RCC 7860 (cell line): ENCODE data around the gene FPR1.
A peak's percentile ranks its signal among the peaks of the same experiment; 100 is the strongest.
"Not testable (repeated sequence)": the region's sequence is repeated elsewhere in the genome, so short reads cannot be mapped to it uniquely, and the experiment has no call there.

Experiments used
- DNase-seq: peaks from one replicate; pipeline ENCODE4 v3.0.0-alpha.2; 2015; ENCODE audit warnings: low spot score
- FAIRE-seq: peaks from 2 replicates; lab custom pipeline; 2012; peaks lifted over from hg19 to GRCh38; lab: Jason Lieb, UNC

FPR1 gene

DNA sequence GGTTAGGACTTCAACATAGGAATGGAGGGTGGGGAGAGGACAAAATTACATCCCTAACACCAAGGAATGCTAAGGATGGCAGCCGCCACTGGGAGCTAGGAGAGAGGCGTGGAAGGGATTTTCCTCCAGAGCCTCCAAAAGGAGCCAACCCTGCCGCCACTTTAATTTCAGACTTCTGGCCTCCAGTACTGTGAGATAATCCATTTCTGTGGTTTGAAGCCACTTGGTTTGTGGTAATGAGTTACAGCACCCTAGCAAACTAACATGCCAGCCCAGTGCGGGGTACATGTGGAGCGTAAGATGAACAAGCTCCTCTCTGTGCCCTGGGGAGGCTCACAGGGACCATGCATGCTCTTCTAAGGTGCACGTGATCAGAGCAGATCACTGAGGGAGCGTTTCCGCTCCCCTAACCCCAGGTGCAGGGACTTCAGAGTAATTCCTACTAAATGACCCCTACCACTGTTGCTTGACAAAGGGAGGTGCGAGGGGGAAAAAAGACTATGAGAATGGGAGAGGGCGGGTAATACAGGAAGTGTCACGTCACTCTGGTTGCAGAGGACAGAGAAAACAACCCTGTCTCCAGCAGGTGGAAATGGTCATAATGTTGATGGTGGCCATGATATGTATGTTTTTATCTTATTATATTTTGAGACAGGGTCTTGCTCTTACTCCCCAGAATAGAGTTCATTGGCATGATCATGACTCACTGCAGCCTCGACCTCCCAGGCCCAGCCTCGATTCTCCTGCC lies 12.0 kb downstream of the FPR1 start:
- DNase-seq (peak; percentile 81), FAIRE-seq (peak; percentile 85)

DNA sequence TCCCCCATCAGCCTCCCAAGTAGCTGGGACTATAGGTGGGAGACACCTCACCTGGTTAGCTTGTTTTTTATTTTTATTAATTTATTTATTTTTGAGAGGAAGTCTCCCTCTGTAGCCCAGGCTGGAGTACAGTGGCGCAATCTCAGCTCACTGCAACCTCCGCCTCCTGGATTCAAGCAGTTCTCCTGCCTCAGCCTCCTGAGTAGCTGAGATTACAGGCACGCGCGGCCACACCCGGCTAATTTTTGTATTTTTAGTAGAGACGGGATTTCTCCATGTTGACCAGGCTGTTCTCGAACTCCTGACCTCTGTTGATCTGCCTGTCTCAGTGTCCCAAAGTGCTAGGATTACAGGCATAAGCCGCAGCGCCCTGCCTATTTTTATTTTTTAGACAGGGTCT lies 13.2 kb downstream of the FPR1 start:
- not testable (repeated sequence) for DNase-seq, FAIRE-seq

DNA sequence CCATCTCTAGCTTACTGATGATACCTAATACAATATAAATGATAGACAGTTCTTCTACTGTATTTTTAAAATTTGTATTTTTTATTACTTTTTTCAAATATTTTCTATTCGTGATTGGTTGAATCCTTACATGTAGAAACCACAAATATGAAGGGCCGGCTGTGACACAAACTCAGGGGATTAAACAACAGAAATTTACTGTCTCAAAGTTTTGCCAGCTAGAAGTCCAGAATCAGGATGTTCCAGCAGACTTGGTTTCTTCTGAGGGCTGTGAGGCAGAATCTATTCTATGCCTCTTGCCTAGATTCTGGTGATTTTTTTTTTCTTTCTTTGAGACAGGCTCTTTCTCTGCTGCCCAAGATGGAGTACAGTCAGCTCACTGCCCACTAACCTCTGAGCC lies 13.8 kb downstream of the FPR1 start:
- FAIRE-seq (no peak), DNase-seq (no peak)

DNA sequence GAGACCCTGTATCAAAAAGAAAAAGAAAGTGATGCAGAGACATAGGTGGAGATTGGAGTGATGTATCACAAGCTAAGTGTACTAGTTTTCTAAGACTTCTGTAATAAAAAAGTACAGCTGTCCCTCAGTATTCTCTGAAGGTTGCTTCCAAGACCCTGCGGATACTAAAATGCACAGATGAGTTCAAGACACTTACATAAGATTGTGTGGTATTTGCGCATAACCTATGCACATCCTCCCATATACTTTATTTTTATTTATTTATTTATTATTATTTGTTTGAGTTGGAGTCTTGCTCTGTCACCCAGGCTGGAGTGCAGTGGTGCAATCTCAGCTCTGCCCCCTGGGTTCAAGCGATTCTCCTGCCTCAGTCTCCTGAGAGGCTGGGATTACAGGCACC lies 14.3 kb downstream of the FPR1 start:
- FAIRE-seq: no peak

DNA sequence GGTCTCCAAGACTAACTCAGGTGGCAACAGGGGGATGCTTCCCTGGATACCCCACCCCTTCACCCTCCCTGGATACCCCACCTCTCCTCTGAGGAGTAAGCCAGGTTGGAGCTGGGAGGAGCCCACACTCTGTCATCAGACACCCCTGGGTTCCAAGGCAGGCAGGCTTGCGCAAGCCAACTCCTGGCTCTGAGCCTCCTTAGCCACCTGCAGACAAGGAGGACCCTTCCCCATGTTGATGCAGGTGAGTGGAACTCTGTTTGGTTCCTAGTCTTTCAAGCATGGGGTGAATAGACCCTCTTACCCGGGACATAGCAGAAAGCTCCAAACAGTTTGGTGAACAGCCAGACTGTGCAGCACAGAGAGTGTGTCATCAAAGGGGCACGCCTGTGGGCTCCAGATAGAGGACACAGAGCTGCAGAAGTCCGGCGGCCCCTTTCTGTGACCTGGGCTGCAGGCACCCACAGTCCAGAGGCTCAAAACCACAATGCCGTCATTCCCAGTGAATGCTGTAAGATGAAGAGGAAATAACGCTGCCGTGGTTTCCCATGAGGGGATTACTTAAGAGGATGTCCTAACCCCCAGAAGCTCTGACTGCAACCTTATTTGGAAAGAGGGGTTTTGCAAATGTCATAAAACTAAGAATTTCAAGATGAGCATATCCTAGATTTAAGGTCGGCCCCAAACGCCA lies 15.8 kb downstream of the FPR1 start:
- DNase-seq: peak; percentile 89
- FAIRE-seq: peak; percentile 87

More for the DNA sequence above, 14.3 kb downstream of the FPR1 start:
- no peak for DNase-seq

DNA sequence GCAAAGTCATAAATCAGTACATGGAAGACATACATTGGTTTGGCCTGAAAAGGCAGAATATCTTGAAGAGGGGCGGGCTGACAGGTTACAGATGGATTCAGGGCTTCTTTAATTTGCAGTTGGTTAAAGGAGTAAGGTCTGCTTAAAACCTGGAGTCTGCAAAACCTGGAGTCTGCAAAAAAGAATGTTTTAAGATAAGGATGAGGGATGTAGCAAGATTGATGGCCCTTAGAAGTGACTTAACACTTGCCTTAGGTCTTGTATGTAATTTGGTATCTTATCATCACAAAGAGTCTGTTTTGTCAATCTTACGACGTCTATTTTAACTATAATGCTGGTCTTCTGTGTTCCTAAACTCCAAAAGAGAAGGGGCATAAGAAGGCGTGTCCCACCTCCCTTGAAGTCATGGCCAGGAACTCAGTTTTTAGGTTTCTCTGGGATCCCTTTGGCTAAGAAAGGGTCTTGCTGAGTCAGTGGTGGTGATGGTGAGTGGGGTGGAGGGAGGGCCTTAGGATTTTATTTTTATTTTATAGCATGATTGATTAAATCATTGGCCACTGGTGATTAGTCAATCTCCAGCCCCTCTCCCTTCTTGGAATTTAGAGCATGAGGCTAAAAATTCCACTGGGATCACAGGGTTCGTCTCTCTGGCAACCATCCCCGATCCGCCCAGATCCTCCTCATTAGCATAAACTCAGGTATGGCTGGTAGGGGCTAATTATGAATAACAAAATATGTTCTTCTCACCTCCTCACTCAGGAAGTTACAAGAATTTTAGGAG lies 17.7 kb downstream of the FPR1 start:
- DNase-seq (no peak), FAIRE-seq (no peak)

DNA sequence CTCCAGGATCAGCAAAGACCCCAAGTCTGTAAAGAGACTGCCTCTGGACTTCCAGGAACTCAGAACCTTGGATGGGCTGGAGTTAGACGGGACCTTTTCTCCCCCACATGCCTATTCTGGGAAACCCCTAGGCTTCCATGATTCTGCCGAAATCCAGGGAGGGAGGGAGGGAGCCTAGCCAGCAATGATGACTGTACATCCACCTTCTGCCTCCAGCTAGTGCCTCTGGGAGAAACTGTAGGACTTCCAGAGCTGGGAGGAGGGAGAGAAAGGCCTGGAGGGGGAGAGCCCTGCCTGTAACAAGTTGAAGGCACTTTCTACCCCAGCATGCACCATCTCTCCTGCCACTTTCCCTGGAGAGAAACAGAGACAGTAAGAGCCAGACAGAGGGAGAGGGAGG lies 21.9 kb downstream of the FPR1 start:
- DNase-seq (no peak), FAIRE-seq (no peak)

DNA sequence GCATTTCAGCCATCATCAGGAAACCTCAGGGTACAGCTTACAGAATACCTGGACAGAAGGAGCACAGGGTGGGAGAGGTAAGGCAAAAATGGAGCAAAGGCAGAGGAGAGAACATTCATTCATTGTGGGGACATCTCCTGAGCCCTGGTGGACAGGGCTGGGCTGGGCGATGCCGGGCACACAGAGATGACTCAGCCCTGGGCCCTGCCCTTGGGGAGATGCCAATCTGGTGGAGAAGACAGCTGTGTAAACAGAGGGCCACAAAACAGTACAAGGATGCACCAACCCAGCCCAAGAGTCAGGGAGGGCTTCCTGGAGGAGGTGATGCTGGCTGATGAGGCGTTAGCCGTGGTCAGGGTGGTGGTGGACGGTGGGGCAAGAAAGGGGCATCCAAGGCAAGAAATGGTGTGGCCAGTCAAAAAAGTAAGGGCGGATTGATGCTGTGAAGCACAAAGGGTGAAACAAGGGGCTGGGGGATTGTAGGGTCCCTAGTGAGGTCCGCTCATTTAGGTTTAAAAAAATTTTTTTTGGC lies 24.3 kb downstream of the FPR1 start:
- no peak for FAIRE-seq
- DNase-seq: no peak

DNA sequence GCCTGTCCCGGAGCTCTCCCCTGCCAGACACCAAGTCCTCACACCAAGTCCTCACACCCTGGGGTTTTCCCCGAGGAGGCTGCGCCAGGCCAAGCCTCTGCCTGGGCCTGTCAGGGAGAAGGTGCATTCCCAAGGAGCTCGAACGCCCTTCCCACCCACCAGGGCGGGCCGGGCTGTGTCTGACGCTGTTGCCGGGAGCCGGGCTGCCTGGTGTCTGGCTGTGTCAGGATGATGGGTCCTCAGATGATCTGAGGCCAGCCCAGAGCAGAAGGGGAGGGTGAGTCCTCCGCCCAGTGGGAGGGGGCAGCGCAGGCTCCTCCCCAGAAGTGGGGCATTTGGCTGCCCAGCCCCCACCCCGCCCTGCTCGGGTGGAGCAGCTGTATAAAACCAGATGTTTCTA lies 25.6 kb downstream of the FPR1 start:
- FAIRE-seq (no peak), DNase-seq (peak; percentile 28)

DNA sequence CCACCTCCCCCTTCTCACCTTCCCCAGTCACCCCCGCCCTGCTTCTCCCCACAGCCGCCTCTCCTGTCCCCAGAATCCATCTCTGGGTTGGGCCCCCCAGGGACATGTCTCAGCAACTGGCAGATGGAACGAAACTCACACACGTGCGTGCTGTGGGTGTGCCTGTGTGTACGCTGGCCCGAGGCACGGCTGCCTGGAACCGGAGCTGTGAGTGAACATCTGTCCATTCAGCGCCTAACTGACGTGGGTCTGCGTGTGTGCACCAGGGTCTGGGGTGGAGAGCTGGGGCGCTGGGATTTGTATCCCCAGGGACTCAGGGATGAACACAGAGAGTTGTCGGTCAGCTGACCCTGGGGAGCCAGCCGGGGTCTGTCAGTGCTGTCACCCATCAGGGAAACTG lies 27.1 kb downstream of the FPR1 start:
- no peak for DNase-seq
- FAIRE-seq: no peak

DNA sequence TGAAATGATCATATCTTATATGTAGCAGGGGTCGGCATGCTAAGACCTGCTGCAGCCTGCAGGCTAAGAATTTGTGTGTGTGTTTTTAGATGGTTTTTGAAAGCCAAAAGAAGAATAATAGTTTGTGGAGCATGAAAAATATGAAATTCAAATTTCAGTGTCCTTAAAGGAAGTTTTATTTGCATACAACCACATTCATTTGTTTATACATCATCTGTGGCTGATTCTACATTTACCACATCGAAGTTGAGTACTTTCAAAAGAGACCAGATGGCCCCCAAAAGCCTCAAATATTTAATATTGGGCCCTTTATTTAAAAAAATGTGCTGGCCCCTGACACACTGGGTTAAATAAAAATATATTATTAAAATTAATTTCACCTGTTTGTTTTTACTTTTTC lies 29.2 kb downstream of the FPR1 start:
- DNase-seq (no peak), FAIRE-seq (no peak)

DNA sequence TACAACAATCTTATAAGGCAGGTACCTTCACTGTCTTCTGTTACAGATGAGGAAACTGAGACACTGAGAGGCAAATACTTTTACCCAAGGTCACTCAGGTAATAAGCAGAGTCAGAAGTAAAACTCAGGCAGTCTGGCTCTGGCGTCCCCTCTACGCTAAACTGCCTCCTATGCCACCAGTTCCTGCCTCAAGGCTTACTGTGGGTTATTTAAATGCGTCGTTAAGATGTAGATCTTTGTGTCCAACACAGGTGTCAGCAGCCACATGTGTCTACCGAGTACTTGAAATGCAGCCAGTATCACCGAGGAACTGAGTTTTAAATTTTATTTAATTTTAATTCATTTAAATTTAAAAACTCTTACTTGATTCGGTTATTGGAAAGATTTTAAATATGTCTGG lies 29.8 kb downstream of the FPR1 start:
- no peak for DNase-seq
- no peak for FAIRE-seq

DNA sequence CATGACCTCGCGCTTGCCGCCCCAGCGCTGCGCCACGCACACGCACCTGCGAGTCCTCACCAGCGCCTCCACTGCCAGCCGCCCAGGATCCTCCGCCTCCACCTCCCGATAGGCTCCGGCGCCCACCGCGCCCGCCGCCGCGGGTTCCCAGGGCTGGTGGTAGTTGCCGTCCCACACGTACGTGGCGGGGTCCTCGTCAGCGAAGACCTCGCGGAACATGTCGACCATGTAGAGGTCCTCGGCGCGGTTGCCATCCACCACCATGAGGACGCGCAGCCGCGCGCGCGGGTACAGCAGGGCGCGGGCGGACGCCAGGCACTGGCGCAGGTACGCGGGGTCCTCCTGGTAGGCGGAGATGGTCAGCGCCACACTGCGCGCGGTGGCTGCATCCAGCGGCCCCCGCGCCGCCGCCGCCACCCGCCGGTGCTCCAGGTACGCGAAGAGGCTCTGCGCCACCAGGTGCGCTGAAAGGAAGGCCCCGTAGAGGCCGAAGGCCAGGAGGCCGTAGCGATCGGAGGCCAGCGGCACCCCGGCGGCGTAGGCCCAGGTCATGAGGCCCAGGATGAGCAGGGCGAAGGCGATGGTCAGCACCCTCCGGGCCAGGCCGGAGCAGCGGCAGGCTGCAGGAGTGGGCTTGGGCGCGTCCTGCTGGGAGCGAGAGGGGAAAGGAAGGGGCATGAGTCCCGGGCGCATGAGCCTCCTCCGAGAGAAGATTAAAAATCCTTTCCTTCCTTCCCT lies 32.3 kb downstream of the FPR1 start:
- no peak for FAIRE-seq
- DNase-seq: no peak

DNA sequence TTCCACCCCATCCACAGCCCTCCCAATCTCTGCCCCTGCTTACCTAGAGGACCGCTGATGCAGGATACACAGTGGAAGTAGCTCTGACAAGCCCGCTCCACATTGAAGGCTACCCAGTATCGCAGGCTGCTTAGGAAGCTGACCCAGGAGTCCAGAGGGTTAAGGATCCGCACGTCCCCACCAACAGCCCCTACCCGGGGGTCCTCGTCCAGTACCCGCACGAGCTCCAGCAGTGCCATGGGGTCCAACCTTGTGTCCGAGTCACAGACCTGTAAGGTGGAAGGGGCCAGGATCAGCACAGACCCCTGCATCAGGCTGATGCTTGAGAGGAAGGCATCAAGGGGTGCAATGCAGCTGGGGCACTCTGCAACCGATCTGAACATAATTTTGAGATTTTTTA lies 34.8 kb downstream of the FPR1 start:
- FAIRE-seq: no peak

DNA sequence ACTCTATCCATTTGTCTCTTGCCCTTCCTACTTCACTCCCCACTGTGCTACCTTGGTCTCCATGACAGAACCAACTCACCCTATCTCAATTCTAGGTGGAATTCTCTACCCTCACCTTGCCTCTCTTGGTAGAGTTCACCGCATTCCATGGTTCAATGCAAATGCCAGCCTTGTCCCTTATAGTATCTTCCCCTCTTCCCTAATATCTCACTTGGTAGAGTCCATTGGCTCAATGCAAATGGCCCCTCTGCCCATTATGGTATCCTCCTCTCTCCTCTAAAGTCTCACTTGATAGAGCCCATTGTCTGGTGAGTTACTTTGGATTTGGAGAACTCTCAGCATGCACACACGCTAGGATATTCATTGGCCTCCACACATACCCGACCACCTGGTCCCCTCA lies 35.8 kb downstream of the FPR1 start:
- FAIRE-seq (no peak), DNase-seq (no peak)

More for the DNA sequence above, 34.8 kb downstream of the FPR1 start:
- DNase-seq: no peak

DNA sequence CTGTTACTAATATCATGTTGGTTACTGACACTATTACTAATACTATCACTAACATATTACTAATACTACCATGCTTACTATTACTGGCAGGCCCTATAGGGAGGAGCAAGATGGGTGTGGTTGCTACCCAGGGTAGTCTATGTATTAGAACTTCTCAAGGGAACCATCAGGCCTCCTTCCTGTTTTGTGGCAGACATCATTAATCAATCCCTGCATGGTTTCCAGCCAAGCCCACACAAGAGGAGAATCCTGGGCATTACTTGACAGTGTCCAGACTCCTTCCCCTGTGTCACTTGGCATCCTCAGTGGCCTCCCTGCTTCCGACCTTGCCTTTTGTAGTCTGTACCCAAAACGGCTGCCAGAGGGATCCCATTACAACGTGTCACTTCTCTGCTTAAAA lies 36.8 kb downstream of the FPR1 start:
- FAIRE-seq (no peak), DNase-seq (no peak)

DNA sequence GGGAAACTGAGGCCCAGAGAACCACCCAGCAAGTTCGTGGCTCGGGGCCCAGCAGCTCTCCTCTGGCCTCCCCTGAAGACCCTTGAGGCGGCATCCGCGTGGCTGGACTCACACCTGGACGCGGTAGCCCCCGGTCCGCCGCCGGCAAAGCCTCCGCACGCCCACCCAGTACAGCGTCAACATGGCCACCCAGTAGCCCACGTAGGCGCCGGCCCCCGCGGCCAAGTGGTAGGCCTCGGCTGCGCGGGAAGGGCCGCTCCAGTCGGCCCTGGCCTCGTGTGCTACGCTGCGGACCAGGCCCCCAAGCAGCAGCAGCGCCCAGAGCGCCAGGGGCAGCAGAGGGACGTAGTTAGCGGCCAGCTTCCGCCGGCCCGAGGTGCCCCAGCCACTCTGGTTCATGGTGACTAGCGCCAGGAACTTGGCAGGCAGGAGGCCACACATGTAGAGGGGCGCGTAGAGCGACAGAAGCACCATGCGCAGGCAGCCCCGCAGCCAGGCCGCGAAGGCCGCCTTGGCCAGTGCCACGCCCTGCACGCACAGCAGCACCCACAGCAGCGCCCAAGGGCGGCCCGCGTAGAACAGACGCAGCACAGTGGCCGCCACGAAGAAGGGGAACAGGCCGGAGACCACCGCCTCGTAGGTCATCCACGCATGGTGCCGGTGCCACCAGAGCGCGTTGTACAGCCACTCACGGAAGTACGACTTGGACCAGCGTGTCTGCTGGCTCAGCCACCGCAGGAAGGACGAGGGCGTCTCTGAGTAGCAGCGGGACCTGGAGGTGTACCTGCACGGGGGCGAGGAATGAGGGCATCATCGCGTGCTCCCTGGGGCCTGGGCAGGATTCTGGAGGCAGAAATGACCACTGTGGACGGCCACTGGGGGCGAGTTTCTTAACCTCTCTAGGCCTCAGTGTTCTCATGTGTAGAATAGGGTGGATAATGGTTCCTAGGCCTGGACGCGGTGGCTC lies 38.1 kb downstream of the FPR1 start:
- DNase-seq: no peak
- FAIRE-seq: no peak

DNA sequence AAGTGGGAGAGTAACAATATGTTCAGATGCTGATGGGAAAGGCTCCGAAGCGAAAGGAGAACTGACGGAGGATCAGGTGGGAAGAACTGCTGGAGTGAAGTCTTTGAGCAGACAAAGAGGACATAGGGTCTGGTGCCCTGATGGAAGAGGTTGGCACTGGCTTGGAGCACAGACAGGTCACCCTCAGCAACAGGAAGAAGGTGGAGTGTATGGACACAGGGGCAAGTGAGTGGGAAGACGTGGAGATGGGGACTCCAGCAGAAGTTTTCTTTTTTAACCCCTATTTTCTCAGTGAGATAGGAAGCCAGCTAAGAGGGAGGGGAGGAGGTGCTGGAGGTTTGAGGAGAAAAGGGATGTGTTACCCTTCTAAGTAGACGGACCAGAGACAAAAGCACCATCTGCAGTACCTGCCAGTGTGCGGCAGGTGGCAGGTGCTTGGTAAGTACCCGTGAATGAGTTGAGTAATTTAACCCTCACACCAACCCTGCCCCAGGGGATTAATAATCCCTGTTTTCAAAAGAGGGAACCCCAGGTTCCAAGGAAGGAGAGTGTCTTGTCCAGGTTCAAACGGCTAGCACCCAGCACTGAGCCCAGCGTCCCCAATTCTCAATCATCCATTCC lies 39.1 kb downstream of the FPR1 start:
- FAIRE-seq (no peak), DNase-seq (peak; percentile 38)

DNA sequence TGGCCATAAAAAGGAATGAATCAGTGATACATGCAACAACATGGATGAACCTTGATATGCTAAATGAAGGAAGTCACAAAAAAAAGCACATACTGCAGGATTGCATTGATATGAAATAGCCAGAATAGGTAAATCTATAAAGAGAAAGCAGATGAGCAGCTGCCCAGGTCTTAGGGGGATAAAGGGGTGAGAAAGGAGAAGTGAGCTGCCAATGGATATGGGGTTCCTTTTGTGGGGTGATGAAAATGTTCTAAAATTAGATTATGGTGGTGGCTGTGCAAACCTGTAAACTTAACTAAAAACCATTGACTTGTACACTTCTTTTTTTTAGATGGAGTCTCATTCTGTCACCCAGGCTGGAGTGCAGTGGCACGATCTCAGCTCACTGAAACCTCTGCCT lies 40.0 kb downstream of the FPR1 start:
- no peak for FAIRE-seq
- DNase-seq: no peak
